GM18858 (cell line): ENCODE measurements around the gene SCN11A.
"Not testable (repeated sequence)": the region's sequence is repeated elsewhere in the genome, so short reads cannot be mapped to it uniquely, and the experiment has no call there.

Experiments used
- ATAC-seq: cut with Tn5 transposase; IDR thresholded peaks from one replicate; pipeline ENCODE4 v1.9.1; 2021; ENCODE audit not compliant: unreplicated experiment

The SCN11A gene

GRCh38 chr3:39067286-39067685 lies 15.5 kb upstream of the SCN11A start:
- ATAC-seq = no peak

GRCh38 chr3:39065197-39065596 lies 13.5 kb upstream of the SCN11A start:
- peak; percentile 98 for ATAC-seq

GRCh38 chr3:39064646-39065045 lies 12.9 kb upstream of the SCN11A start:
- no peak for ATAC-seq

GRCh38 chr3:39063143-39063542 lies 11.4 kb upstream of the SCN11A start:
- no peak for ATAC-seq

- ATAC-seq = no peak
Observed at GRCh38 chr3:39062180-39062579, 10.4 kb upstream of the SCN11A start.

- not testable (repeated sequence) for ATAC-seq
Observed at GRCh38 chr3:39061228-39061627, 9.5 kb upstream of the SCN11A start.

- ATAC-seq = no peak
Observed at GRCh38 chr3:39056151-39056550, 4.4 kb upstream of the SCN11A start.

- ATAC-seq = no peak
Observed at GRCh38 chr3:39053696-39054095, 2.0 kb upstream of the SCN11A start.

- no peak for ATAC-seq
Observed at GRCh38 chr3:39052583-39052982, 839 bp upstream of the SCN11A start.

GRCh38 chr3:39050029-39050428 lies 1.7 kb downstream of the SCN11A start:
- ATAC-seq = no peak

GRCh38 chr3:39038165-39038564 lies 13.6 kb downstream of the SCN11A start:
- no peak for ATAC-seq

GRCh38 chr3:39029556-39029955 lies 22.2 kb downstream of the SCN11A start:
- no peak for ATAC-seq

GRCh38 chr3:39028546-39028945 lies 23.2 kb downstream of the SCN11A start:
- no peak for ATAC-seq

- no peak for ATAC-seq
Observed at GRCh38 chr3:39025222-39025970, 26.3 kb downstream of the SCN11A start.

- no peak for ATAC-seq
Observed at GRCh38 chr3:39024497-39024896, 27.2 kb downstream of the SCN11A start.

- no peak for ATAC-seq
Observed at GRCh38 chr3:39022286-39022630, 29.5 kb downstream of the SCN11A start.

GRCh38 chr3:39021465-39022285 lies 30.1 kb downstream of the SCN11A start:
- ATAC-seq = no peak

- ATAC-seq = no peak
Observed at GRCh38 chr3:39021029-39021428, 30.7 kb downstream of the SCN11A start.

- ATAC-seq = no peak
Observed at GRCh38 chr3:39019299-39019698, 32.4 kb downstream of the SCN11A start.

GRCh38 chr3:39015418-39015817 lies 36.3 kb downstream of the SCN11A start:
- ATAC-seq = no peak

- ATAC-seq = no peak
Observed at GRCh38 chr3:39013921-39014509, 37.7 kb downstream of the SCN11A start.

GRCh38 chr3:39013289-39013688 lies 38.5 kb downstream of the SCN11A start:
- no peak for ATAC-seq
